Caco-2 (cell line): Measurements from ENCODE around the gene IGSF23. TPM values are rescaled to one million over a fixed set of nuclear protein-coding genes. Genes with fewer than 3 reads are reported as not detected.

ENCODE experiments used
- BruUV-seq: library from RNA; stranded (reverse); fragments of 400-500 nt; replicated peaks from 2 replicates; lab custom pipeline; 2021; lab: Mats Ljungman, UMichigan
- CTCF ChIA-PET: fragments of 300-600 bp; sonication (Branson Sonifier 250); formaldehyde crosslinking; loops from one replicate; lab custom pipeline; 2022; ENCODE audit warnings: antibody characterized with exemption; lab: Charles Lee
- POLR2A ChIA-PET: fragments of 300-600 bp; sonication (Branson Sonifier 250); formaldehyde crosslinking; loops from one replicate; lab custom pipeline; 2022; ENCODE audit warnings: antibody characterized with exemption; lab: Charles Lee
- DNase-seq, 2 experiments: peaks; one replicate each; pipeline versions ENCODE4 v3.0.0 to v3.0.0-alpha.2; 2020 to 2022
- H3K27me3 ChIP-seq: replicated peaks from 2 replicates; pipeline ENCODE4 v1.6.0; 2011; ENCODE audit warnings: low read length; ENCODE audit not compliant: control insufficient read depth, insufficient read depth
- H3K36me3 ChIP-seq: 2 replicates; pipeline ENCODE4 v1.5.1; 2011; ENCODE audit warnings: low read length; ENCODE audit not compliant: control insufficient read depth, insufficient read depth
- H3K4me1 ChIP-seq: fragments of 250-450 bp; sonication (Bioruptor Pico); 2 replicates; pipeline ENCODE4 v1.5.1; 2020; ENCODE audit warnings: mild to moderate bottlenecking
- H3K4me3 ChIP-seq: 2 replicates; pipeline ENCODE4 v1.5.1; 2011; ENCODE audit warnings: low read depth, mild to moderate bottlenecking, control low read depth, low read length
- H3K9me3 ChIP-seq: fragments of 250-450 bp; sonication (Bioruptor Pico); 2 replicates; pipeline ENCODE4 v1.5.1; 2020; ENCODE audit warnings: mild to moderate bottlenecking, moderate library complexity
- H3K27ac Mint-ChIP-seq: one replicate; pipeline ENCODE4 v1.8.0; 2022; ENCODE audit warnings: mixed read lengths; ENCODE audit not compliant: unreplicated experiment
- H3K27me3 Mint-ChIP-seq: one replicate; pipeline ENCODE4 v1.8.0; 2022; ENCODE audit warnings: mixed read lengths; ENCODE audit not compliant: insufficient read depth, unreplicated experiment
- H3K36me3 Mint-ChIP-seq: one replicate; pipeline ENCODE4 v1.8.0; 2022; ENCODE audit warnings: mild to moderate bottlenecking, mixed read lengths; ENCODE audit not compliant: insufficient read depth, unreplicated experiment
- H3K4me1 Mint-ChIP-seq: one replicate; pipeline ENCODE4 v1.8.0; 2022; ENCODE audit warnings: low read depth, mixed read lengths; ENCODE audit not compliant: unreplicated experiment
- H3K4me3 Mint-ChIP-seq: one replicate; pipeline ENCODE4 v1.8.0; 2022; ENCODE audit warnings: mild to moderate bottlenecking, moderate library complexity, mixed read lengths; ENCODE audit not compliant: unreplicated experiment
- H3K9me3 Mint-ChIP-seq: one replicate; pipeline ENCODE4 v1.8.0; 2022; ENCODE audit warnings: mixed read lengths; ENCODE audit not compliant: unreplicated experiment
- intact Hi-C: fragments of 100-400 bp; cut with micrococcal nuclease; formaldehyde crosslinking; loops from one replicate; pipeline ENCODE4 v1.10.0; 2022; ENCODE audit not compliant: unreplicated experiment
- total RNA-seq: library from RNA; stranded (reverse); gene quantifications from 2 replicates; pipeline ENCODE4 v1.2.3, GENCODE V29; 2022
- TF ChIP-seq, protein P1 (sequence below), 2 experiments: fragments of 200-600 bp in 1 of 2; IDR thresholded peaks; 1 replicate in 1 of 2; 2 replicates in 1 of 2; pipeline versions ENCODE4 v1.5.1 to v1.8.0; 2011 to 2022; ENCODE audit warnings: antibody characterized with exemption in 1 of 2, control low read depth in 1 of 2, inconsistent platforms in 1 of 2, low read depth in 1 of 2, low read length in 1 of 2, mild to moderate bottlenecking in 1 of 2, moderate library complexity in 1 of 2; ENCODE audit not compliant: insufficient read depth in 1 of 2, severe bottlenecking in 1 of 2, unreplicated experiment in 1 of 2

Gene IGSF23
- total RNA-seq, 1 experiment from 2014 or later = 3.9 TPM

GRCh38 chr19:44597131-44597491 is 16.3 kb upstream of the IGSF23 start:
- DNase-seq = no peak
- peak overlapping the region; percentile 25 for H3K4me3 Mint-ChIP-seq
- ChIA-PET CTCF (interaction anchor here (0.7 to 1.2 kb wide), 4 partner anchors 9 to 87 kb away, joined by 3 read pairs; no protein-coding TSS in a partner anchor), POLR2A (interaction anchor here (1.0 kb wide), 1 partner anchor 46 kb away, joined by 4 read pairs; the partner anchor contains the start of gene PVR)
- peak overlapping the region; percentile 40 for H3K27ac Mint-ChIP-seq
- no TSS peak for BruUV-seq
- H3K9me3 Mint-ChIP-seq = peaks cover 5% of the 10 kb centered on the region
- peaks cover 5% of the 10 kb centered on the region for H3K9me3 ChIP-seq
- H3K36me3 ChIP-seq = peaks cover 2% of the 10 kb centered on the region; the same call in 1 of the 2 replicates
- no peaks in the 10 kb centered on the region for H3K27me3 Mint-ChIP-seq
- no peaks in the 10 kb centered on the region for H3K27me3 ChIP-seq
- intact Hi-C loops = loop anchor here (2.0 kb wide), 1 partner anchor 16 kb away; the partner anchor contains the start of gene IGSF23
- peaks cover 54% of the 10 kb centered on the region for H3K4me1 Mint-ChIP-seq
- peaks cover 57% of the 10 kb centered on the region for H3K4me1 ChIP-seq
- H3K36me3 Mint-ChIP-seq = peaks cover 5% of the 10 kb centered on the region
- no peak overlapping the region for H3K4me3 ChIP-seq
- TF ChIP-seq, protein P1, sequence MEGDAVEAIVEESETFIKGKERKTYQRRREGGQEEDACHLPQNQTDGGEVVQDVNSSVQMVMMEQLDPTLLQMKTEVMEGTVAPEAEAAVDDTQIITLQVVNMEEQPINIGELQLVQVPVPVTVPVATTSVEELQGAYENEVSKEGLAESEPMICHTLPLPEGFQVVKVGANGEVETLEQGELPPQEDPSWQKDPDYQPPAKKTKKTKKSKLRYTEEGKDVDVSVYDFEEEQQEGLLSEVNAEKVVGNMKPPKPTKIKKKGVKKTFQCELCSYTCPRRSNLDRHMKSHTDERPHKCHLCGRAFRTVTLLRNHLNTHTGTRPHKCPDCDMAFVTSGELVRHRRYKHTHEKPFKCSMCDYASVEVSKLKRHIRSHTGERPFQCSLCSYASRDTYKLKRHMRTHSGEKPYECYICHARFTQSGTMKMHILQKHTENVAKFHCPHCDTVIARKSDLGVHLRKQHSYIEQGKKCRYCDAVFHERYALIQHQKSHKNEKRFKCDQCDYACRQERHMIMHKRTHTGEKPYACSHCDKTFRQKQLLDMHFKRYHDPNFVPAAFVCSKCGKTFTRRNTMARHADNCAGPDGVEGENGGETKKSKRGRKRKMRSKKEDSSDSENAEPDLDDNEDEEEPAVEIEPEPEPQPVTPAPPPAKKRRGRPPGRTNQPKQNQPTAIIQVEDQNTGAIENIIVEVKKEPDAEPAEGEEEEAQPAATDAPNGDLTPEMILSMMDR (IDR thresholded peaks at IDR 0.05; ENCODE audit: insufficient read depth in 1 of 2, low read depth in 1 of 2, low read length in 1 of 2, severe bottlenecking in 1 of 2, unreplicated experiment in 1 of 2) = no peak

DNA sequence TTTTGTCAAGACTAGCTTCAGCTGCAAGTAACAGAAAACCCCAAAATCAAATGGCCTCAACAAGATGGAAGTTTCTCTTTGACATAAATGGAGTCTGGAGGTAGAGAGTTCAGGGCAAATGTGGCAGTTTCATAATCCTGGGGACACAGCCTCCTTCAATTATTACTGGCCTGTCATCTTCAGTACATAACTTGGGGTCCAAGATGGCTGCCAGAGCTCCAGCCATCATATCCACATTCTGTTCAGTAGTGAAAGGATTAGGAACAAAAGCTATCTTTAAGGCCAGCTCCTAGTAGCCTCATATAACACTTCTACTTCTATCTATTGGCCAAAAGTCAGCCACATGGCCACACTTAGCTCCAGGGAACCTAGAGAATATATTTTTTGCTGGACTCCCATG is 15.0 kb upstream of the IGSF23 start:
- no peak overlapping the region for H3K4me3 ChIP-seq
- H3K4me1 ChIP-seq = peaks cover 56% of the 10 kb centered on the region
- TF ChIP-seq, protein P1 (IDR thresholded peaks at IDR 0.05; ENCODE audit: insufficient read depth in 1 of 2, low read depth in 1 of 2, low read length in 1 of 2, severe bottlenecking in 1 of 2, unreplicated experiment in 1 of 2) = no peak
- ChIA-PET CTCF (no interaction called here), POLR2A (no interaction called here)
- Mint-ChIP-seq H3K27ac (peak overlapping the region; percentile 40), H3K4me3 (no peak overlapping the region), H3K9me3 (no peaks in the 10 kb centered on the region), H3K27me3 (no peaks in the 10 kb centered on the region), H3K36me3 (peaks cover 5% of the 10 kb centered on the region), H3K4me1 (peaks cover 56% of the 10 kb centered on the region)
- no peaks in the 10 kb centered on the region for H3K36me3 ChIP-seq
- H3K9me3 ChIP-seq = 0 out of 2 replicates have a peak, but pooled peaks cover 4% of the 10 kb centered on the region
- H3K27me3 ChIP-seq = no peaks in the 10 kb centered on the region
- no TSS peak for BruUV-seq
- intact Hi-C loops = no loop called here
- DNase-seq = no peak

DNA sequence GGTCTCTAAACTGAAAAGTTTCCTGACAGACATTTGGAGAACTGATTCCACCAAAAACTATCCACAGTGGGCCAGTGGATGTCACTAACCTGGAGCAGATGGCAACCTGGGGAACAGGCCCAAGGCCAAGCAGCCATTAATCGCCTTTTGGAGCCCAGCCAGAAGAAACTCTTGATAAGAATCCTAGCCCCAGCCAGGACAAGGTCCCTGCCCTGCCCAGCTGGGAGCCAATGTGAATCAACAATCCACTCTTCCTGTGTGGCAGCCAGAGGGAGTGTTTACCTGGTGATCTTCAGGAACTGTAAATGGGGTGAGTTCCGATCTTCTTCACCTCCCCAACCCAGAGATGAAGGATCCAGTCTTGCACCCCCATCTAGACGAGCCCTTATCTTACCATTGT is 14.5 kb upstream of the IGSF23 start:
- no peaks in the 10 kb centered on the region for H3K36me3 ChIP-seq
- intact Hi-C loops = no loop called here
- Mint-ChIP-seq H3K4me1 (peaks cover 51% of the 10 kb centered on the region), H3K27ac (no peak overlapping the region), H3K4me3 (no peak overlapping the region), H3K36me3 (peaks cover 2% of the 10 kb centered on the region), H3K27me3 (no peaks in the 10 kb centered on the region), H3K9me3 (no peaks in the 10 kb centered on the region)
- BruUV-seq = no TSS peak
- peaks cover 57% of the 10 kb centered on the region for H3K4me1 ChIP-seq
- no peaks in the 10 kb centered on the region for H3K27me3 ChIP-seq
- ChIA-PET CTCF (no interaction called here), POLR2A (no interaction called here)
- no peak overlapping the region for H3K4me3 ChIP-seq
- TF ChIP-seq, protein P1 (IDR thresholded peaks at IDR 0.05; ENCODE audit: insufficient read depth in 1 of 2, low read depth in 1 of 2, low read length in 1 of 2, severe bottlenecking in 1 of 2, unreplicated experiment in 1 of 2) = no peak
- H3K9me3 ChIP-seq = 0 out of 2 replicates have a peak, but pooled peaks cover 4% of the 10 kb centered on the region
- no peak for DNase-seq
